Retinal pigment epithelial cell (primary cell): ENCODE measurements around the gene DNM1.

Experiments used
- DNase-seq: peaks from one replicate; pipeline ENCODE4 v3.0.0-alpha.2; 2010; ENCODE audit warnings: low read depth
- H3K4me3 ChIP-seq: 2 replicates; pipeline ENCODE4 v1.5.1; 2011; ENCODE audit warnings: mild to moderate bottlenecking, low read length, control low read depth, moderate library complexity
- CTCF ChIP-seq: conservative IDR thresholded peaks from 2 replicates; pipeline ENCODE4 v1.5.1; 2011; ENCODE audit warnings: low read depth, low read length, control low read depth, inconsistent platforms

The DNM1 gene

DNA sequence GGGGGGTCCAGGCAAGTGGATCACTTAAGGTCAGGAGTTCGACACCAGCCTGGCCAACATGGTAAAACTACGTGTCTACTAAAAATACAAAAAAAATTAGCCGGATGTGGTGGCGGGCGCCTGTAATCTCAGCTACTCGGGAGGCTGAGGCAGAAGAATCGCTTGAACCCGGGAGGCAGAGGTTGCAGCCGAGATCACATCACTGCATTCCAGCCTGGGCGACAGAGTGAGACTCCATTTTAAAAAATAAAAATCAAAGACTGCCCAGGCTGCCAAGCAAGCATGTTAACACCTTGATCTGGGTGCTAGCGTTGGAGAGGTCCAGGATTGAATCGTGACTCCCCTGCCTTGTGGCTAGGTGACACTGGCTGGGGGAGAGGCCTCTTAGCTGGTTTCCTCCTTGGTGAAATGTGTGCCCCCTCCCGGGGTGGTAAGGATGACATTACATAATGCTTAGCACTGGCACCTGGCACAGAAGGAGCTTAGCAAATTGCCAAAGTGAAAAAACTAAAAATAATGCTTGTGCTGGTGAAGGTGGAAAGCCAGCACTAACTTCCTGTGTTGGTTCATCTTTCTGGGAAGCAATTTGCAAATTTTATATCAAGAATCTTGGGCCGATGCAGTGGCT is 9.6 kb upstream of the DNM1 start:
- DNase-seq: no peak
- TF ChIP-seq CTCF: no peak
- no peak overlapping the region for H3K4me3 ChIP-seq

- no peak for TF ChIP-seq CTCF
- no peak for DNase-seq
- H3K4me3 ChIP-seq: no peak overlapping the region
These were observed 1.5 kb upstream of the DNM1 start for GRCh38 chr9:128201441-128202369.

- TF ChIP-seq CTCF: no peak
- no peak for DNase-seq
- no peak overlapping the region for H3K4me3 ChIP-seq
These were observed 543 bp upstream of the DNM1 start for GRCh38 chr9:128202648-128203023.

DNA sequence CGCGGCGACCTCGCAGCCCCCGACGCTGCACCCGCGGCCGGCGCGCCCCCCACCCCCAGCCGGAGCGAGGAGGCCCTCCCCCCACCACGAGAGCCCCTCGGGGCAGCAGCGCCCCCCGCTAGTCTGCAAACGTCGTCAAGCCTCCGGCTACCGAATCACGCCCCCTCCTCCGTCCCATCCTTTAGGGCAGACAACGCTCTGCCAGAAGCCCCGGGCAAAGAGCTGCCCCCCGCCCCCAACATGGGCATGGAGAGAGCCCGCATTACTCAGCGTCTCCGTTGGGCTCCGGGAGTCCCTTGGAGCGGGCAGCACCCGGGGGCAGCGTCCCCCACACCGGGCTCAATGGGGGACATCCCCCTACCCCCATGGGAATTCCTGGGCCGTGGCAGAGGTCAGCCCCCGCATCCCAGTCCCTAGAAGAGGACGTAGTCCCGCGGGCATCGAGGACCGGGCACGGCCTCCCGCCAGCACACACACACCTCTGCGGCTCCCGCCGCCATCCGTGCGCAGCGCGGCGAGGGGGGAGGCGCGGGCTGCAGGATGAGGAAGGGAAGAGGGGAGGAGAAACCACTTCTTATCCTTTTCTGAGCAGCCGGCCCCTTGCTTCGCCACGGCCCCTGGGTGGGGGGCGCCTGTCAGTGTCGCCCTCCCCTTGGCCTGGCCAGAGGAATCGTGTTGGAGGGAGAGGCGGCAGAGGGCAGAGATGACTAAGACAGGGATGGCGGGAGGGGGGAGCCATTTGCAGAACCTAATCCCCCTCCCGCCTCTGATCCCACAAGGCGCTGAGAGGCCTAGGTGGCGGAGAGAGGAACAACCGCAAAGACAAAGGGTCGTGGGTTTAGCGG is 750 bp downstream of the DNM1 start:
- no peak for DNase-seq
- peak overlapping the region; percentile 68 for H3K4me3 ChIP-seq
- TF ChIP-seq CTCF: no peak

DNA sequence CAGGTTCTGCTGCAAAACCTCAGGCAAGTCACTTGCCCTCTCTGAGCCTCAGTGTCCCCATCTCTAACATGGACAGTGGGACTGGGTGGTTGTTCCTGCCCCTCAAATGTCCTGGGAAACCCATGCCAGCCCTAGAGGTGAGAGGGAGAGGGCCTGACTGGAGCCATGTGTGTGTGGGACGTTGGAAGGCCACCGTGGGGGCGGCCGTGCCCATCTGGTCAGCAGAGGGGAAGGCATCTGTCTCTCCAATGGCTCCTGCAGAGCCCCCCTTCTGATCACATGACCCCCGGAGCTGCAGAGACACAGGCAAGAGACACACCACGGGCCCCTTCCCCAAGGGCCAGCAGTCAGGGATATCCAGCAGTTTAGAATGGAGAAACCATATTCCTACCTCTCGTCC is 1.7 kb downstream of the DNM1 start:
- no peak for DNase-seq
- TF ChIP-seq CTCF: no peak
- H3K4me3 ChIP-seq: no peak overlapping the region

GRCh38 chr9:128205296-128205944 is 2.2 kb downstream of the DNM1 start:
- TF ChIP-seq CTCF: no peak
- H3K4me3 ChIP-seq: no peak overlapping the region

More at GRCh38 chr9:128205296-128205944, 2.2 kb downstream of the DNM1 start:
- DNase-seq: no peak
